ENCODE data around the gene FAF2.

The FAF2 gene

DNA sequence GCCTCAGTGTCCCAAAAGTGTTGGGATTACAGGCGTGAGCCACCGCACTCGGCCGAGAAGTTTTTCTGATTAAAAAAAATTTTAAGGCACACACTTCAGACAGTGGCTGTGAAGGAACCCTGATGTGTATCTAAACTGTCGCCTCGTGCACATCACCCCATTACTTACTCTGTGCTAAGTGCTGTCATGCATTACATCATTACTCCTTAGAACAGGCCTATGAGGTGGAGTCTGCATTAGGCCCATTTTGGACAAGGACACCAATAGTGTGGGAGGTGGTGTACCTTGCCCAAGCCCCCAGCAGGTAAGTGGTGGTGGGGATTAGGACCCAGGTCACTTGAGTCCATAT is 97.2 kb downstream of the FAF2 start:
- no peaks in the 10 kb centered on the region for H3K9me3 ChIP-seq (ENCODE audit: low read length)
- peaks cover 33% of the 10 kb centered on the region for H3K4me1 ChIP-seq (ENCODE audit: insufficient read depth, low read length, severe bottlenecking)
- no peaks in the 10 kb centered on the region for H3K79me2 ChIP-seq (ENCODE audit: insufficient read depth, low read length)
- H4K20me1 ChIP-seq (ENCODE audit: insufficient read depth, low read length): no peaks in the 10 kb centered on the region
- TF ChIP-seq, protein P1, sequence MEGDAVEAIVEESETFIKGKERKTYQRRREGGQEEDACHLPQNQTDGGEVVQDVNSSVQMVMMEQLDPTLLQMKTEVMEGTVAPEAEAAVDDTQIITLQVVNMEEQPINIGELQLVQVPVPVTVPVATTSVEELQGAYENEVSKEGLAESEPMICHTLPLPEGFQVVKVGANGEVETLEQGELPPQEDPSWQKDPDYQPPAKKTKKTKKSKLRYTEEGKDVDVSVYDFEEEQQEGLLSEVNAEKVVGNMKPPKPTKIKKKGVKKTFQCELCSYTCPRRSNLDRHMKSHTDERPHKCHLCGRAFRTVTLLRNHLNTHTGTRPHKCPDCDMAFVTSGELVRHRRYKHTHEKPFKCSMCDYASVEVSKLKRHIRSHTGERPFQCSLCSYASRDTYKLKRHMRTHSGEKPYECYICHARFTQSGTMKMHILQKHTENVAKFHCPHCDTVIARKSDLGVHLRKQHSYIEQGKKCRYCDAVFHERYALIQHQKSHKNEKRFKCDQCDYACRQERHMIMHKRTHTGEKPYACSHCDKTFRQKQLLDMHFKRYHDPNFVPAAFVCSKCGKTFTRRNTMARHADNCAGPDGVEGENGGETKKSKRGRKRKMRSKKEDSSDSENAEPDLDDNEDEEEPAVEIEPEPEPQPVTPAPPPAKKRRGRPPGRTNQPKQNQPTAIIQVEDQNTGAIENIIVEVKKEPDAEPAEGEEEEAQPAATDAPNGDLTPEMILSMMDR (IDR thresholded peaks at IDR 0.05; ENCODE audit: low read length): no peak
- no peak for TF ChIP-seq EZH2 (IDR thresholded peaks at IDR 0.05; ENCODE audit: borderline replicate concordance, low read length)
- no peak overlapping the region for H3K4me3 ChIP-seq (ENCODE audit: low read depth, low read length, poor library complexity, severe bottlenecking)
- H3K9me2 ChIP-seq (ENCODE audit: low read depth, low read length): no peaks in the 10 kb centered on the region
- H3F3A ChIP-seq (ENCODE audit: insufficient read depth, low read length): no peaks in the 10 kb centered on the region
- no peaks in the 10 kb centered on the region for H3K27me3 ChIP-seq (ENCODE audit: insufficient read depth, low read length)
- H3K4me2 ChIP-seq (ENCODE audit: low read length): no peak overlapping the region
- no peak overlapping the region for H3K9ac ChIP-seq (ENCODE audit: low read length)
- H3K36me3 ChIP-seq (ENCODE audit: insufficient read depth, low read length): no peaks in the 10 kb centered on the region
- no peak overlapping the region for H2AFZ ChIP-seq (ENCODE audit: low read length)
- H3K27ac ChIP-seq (ENCODE audit: low read depth, low read length, poor library complexity, severe bottlenecking): no peak overlapping the region

GRCh38 chr5:176545737-176546509 is 97.7 kb downstream of the FAF2 start:
- H2AFZ ChIP-seq (ENCODE audit: low read length): no peak overlapping the region
- H3K27ac ChIP-seq (ENCODE audit: low read depth, low read length, poor library complexity, severe bottlenecking): no peak overlapping the region
- no peaks in the 10 kb centered on the region for H3F3A ChIP-seq (ENCODE audit: insufficient read depth, low read length)
- no peaks in the 10 kb centered on the region for H3K36me3 ChIP-seq (ENCODE audit: insufficient read depth, low read length)
- H3K9me2 ChIP-seq (ENCODE audit: low read depth, low read length): no peaks in the 10 kb centered on the region
- no peaks in the 10 kb centered on the region for H3K27me3 ChIP-seq (ENCODE audit: insufficient read depth, low read length)
- no peaks in the 10 kb centered on the region for H3K9me3 ChIP-seq (ENCODE audit: low read length)
- TF ChIP-seq, protein P1 (IDR thresholded peaks at IDR 0.05; ENCODE audit: low read length): no peak
- no peak for TF ChIP-seq EZH2 (IDR thresholded peaks at IDR 0.05; ENCODE audit: borderline replicate concordance, low read length)
- H4K20me1 ChIP-seq (ENCODE audit: insufficient read depth, low read length): no peaks in the 10 kb centered on the region
- peaks cover 33% of the 10 kb centered on the region for H3K4me1 ChIP-seq (ENCODE audit: insufficient read depth, low read length, severe bottlenecking)
- no peak overlapping the region for H3K4me3 ChIP-seq (ENCODE audit: low read depth, low read length, poor library complexity, severe bottlenecking)
- no peaks in the 10 kb centered on the region for H3K79me2 ChIP-seq (ENCODE audit: insufficient read depth, low read length)
- H3K4me2 ChIP-seq (ENCODE audit: low read length): no peak overlapping the region
- H3K9ac ChIP-seq (ENCODE audit: low read length): no peak overlapping the region

GRCh38 chr5:176547802-176548201 is 99.6 kb downstream of the FAF2 start:
- H3K36me3 ChIP-seq (ENCODE audit: insufficient read depth, low read length): no peaks in the 10 kb centered on the region
- no peaks in the 10 kb centered on the region for H3K9me2 ChIP-seq (ENCODE audit: low read depth, low read length)
- no peak for TF ChIP-seq EZH2 (IDR thresholded peaks at IDR 0.05; ENCODE audit: borderline replicate concordance, low read length)
- TF ChIP-seq, protein P1 (IDR thresholded peaks at IDR 0.05; ENCODE audit: low read length): no peak
- H3K9ac ChIP-seq (ENCODE audit: low read length): no peak overlapping the region
- no peaks in the 10 kb centered on the region for H3K9me3 ChIP-seq (ENCODE audit: low read length)
- H3K4me2 ChIP-seq (ENCODE audit: low read length): no peak overlapping the region
- H3K27ac ChIP-seq (ENCODE audit: low read depth, low read length, poor library complexity, severe bottlenecking): no peak overlapping the region
- no peaks in the 10 kb centered on the region for H3K79me2 ChIP-seq (ENCODE audit: insufficient read depth, low read length)
- H3F3A ChIP-seq (ENCODE audit: insufficient read depth, low read length): no peaks in the 10 kb centered on the region
- H2AFZ ChIP-seq (ENCODE audit: low read length): no peak overlapping the region
- peaks cover 16% of the 10 kb centered on the region for H3K4me1 ChIP-seq (ENCODE audit: insufficient read depth, low read length, severe bottlenecking)
- H4K20me1 ChIP-seq (ENCODE audit: insufficient read depth, low read length): no peaks in the 10 kb centered on the region
- H3K4me3 ChIP-seq (ENCODE audit: low read depth, low read length, poor library complexity, severe bottlenecking): no peak overlapping the region
- no peaks in the 10 kb centered on the region; the same call in 1 of the 2 replicates for H3K27me3 ChIP-seq (ENCODE audit: insufficient read depth, low read length)

All from OCI-LY1 (cell line).